Measurements from ENCODE around the gene SLC6A12. TPM values are rescaled to one million over a fixed set of nuclear protein-coding genes. Genes with fewer than 3 reads are reported as not detected.

The SLC6A12 gene
- polyA plus RNA-seq, 1 donor from 2014 or later, result 0.15 TPM

- Histone ChIP-seq H4K20me1 (ENCODE audit: insufficient read depth) (no peaks in the 10 kb centered on the region), H3K9ac (ENCODE audit: low read length) (no peak overlapping the region), H2AFZ (ENCODE audit: low read depth, low read length) (no peak overlapping the region)
Observed at GRCh38 chr12:228846-229200, 14.9 kb upstream of the SLC6A12 start.

DNA sequence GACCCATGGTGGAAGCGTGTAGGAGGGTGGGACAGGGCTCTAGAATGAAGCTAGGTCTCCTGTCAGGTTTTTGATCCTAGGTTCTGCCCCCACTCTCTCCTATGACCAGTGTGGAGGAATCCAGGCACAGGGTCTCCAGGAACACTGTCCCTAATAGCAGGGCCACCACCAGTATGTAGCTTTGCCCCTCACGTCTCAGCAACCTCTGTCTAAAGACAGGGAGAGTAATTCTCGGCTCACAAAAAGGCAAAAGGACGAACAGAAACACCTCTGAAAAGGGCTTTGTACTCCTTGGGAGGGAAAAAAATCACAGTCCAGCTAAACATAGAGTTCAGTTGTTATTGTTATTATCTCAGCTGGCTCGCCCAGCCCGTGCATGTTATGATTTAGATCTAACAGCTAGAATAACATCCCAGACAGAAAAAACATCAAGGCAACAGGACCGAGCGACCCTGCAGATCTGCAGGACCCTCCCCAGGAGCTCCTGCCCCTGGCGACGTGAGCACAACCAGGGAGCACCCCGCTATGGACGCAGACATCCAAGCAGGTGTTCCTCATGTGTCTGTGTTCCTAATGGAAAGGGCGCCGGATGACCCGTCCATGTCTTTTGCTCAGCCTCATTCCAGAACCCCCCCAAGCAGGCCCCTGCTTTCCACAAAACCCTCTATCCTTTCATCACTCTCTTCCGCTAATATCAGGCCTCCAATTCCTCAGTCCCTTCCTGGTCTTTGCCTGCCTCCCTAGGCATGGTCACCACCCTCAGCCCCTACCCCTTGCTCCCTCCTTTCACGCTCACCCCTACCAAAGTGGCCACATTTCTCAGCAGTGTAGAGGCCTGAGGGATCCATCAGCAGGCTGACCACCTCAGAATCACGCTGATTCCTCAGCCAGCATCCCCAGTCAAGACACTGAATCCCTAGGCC, 14.2 kb upstream of the SLC6A12 start:
- Histone ChIP-seq H3F3A (ENCODE audit: insufficient read depth, low read length, poor library complexity, severe bottlenecking) (no peaks in the 10 kb centered on the region), H3K36me3 (ENCODE audit: insufficient read depth, low read length) (no peaks in the 10 kb centered on the region), H4K20me1 (ENCODE audit: insufficient read depth) (no peaks in the 10 kb centered on the region), H2AFZ (ENCODE audit: low read depth, low read length) (no peak overlapping the region), H3K9ac (ENCODE audit: low read length) (no peak overlapping the region), H3K27me3 (ENCODE audit: insufficient read depth, low read depth, low read length) (no peaks in the 10 kb centered on the region), H3K4me3 (ENCODE audit: low read length) (no peak overlapping the region), H3K9me2 (ENCODE audit: insufficient read depth, low read length) (no peaks in the 10 kb centered on the region), H3K9me3 (ENCODE audit: low read length) (no peaks in the 10 kb centered on the region), H3K4me2 (ENCODE audit: low read length) (no peak overlapping the region), H3K27ac (ENCODE audit: low read length) (no peak overlapping the region), H3K79me2 (replicated peaks; ENCODE audit: insufficient read depth, low read length) (no peaks in the 10 kb centered on the region)
- no peak for TF ChIP-seq EP300 (conservative IDR thresholded peaks at IDR 0.05; ENCODE audit: poor library complexity, severe bottlenecking)
- TF ChIP-seq EZH2 (IDR thresholded peaks at IDR 0.05; ENCODE audit: borderline replicate concordance, insufficient read depth, low read length, poor library complexity, severe bottlenecking), result no peak
- TF ChIP-seq REST (IDR thresholded peaks at IDR 0.05; ENCODE audit: borderline replicate concordance), result no peak
- TF ChIP-seq POLR2AphosphoS5 (IDR thresholded peaks at IDR 0.05), result no peak
- TF ChIP-seq MXI1 (conservative IDR thresholded peaks at IDR 0.05; ENCODE audit: poor library complexity, severe bottlenecking), result no peak
- TF ChIP-seq SMC3 (conservative IDR thresholded peaks at IDR 0.05; ENCODE audit: poor library complexity), result no peak

More at GRCh38 chr12:228846-229200, 14.9 kb upstream of the SLC6A12 start:
- Histone ChIP-seq H3K27ac (ENCODE audit: low read length) (no peak overlapping the region), H3K79me2 (replicated peaks; ENCODE audit: insufficient read depth, low read length) (no peaks in the 10 kb centered on the region), H3K36me3 (ENCODE audit: insufficient read depth, low read length) (no peaks in the 10 kb centered on the region), H3K27me3 (ENCODE audit: insufficient read depth, low read depth, low read length) (no peaks in the 10 kb centered on the region), H3K4me3 (ENCODE audit: low read length) (no peak overlapping the region), H3F3A (ENCODE audit: insufficient read depth, low read length, poor library complexity, severe bottlenecking) (no peaks in the 10 kb centered on the region), H3K4me2 (ENCODE audit: low read length) (no peak overlapping the region), H3K9me2 (ENCODE audit: insufficient read depth, low read length) (no peaks in the 10 kb centered on the region), H3K9me3 (ENCODE audit: low read length) (no peaks in the 10 kb centered on the region)
- TF ChIP-seq SMC3 (conservative IDR thresholded peaks at IDR 0.05; ENCODE audit: poor library complexity) (no peak), EZH2 (IDR thresholded peaks at IDR 0.05; ENCODE audit: borderline replicate concordance, insufficient read depth, low read length, poor library complexity, severe bottlenecking) (no peak), EP300 (conservative IDR thresholded peaks at IDR 0.05; ENCODE audit: poor library complexity, severe bottlenecking) (no peak), TAF1 (IDR thresholded peaks at IDR 0.05; ENCODE audit: low read depth) (no peak), MXI1 (conservative IDR thresholded peaks at IDR 0.05; ENCODE audit: poor library complexity, severe bottlenecking) (no peak)
- TF ChIP-seq, protein P1, sequence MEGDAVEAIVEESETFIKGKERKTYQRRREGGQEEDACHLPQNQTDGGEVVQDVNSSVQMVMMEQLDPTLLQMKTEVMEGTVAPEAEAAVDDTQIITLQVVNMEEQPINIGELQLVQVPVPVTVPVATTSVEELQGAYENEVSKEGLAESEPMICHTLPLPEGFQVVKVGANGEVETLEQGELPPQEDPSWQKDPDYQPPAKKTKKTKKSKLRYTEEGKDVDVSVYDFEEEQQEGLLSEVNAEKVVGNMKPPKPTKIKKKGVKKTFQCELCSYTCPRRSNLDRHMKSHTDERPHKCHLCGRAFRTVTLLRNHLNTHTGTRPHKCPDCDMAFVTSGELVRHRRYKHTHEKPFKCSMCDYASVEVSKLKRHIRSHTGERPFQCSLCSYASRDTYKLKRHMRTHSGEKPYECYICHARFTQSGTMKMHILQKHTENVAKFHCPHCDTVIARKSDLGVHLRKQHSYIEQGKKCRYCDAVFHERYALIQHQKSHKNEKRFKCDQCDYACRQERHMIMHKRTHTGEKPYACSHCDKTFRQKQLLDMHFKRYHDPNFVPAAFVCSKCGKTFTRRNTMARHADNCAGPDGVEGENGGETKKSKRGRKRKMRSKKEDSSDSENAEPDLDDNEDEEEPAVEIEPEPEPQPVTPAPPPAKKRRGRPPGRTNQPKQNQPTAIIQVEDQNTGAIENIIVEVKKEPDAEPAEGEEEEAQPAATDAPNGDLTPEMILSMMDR (IDR thresholded peaks at IDR 0.05; ENCODE audit: poor library complexity, severe bottlenecking), result no peak
